GM18517 (cell line): ENCODE measurements around the gene ZFAND3.
"Not testable (repeated sequence)": the region's sequence is repeated elsewhere in the genome, so short reads cannot be mapped to it uniquely, and the experiment has no call there.

Experiments used
- ATAC-seq: cut with Tn5 transposase; IDR thresholded peaks from one replicate; pipeline ENCODE4 v1.9.1; 2021; ENCODE audit warnings: mild to moderate bottlenecking, moderate library complexity; ENCODE audit not compliant: unreplicated experiment

Gene ZFAND3

GRCh38 chr6:37930288-37930971 lies 110.9 kb downstream of the ZFAND3 start:
- no peak for ATAC-seq

GRCh38 chr6:37931066-37931465 lies 111.5 kb downstream of the ZFAND3 start:
- ATAC-seq, result no peak

- ATAC-seq, result no peak
Measured at GRCh38 chr6:37934276-37934675, 114.7 kb downstream of the ZFAND3 start.

GRCh38 chr6:37936150-37936549 lies 116.6 kb downstream of the ZFAND3 start:
- ATAC-seq, result no peak

GRCh38 chr6:37936906-37937305 lies 117.4 kb downstream of the ZFAND3 start:
- no peak for ATAC-seq

- ATAC-seq, result no peak
Measured at GRCh38 chr6:37938909-37939308, 119.4 kb downstream of the ZFAND3 start.

GRCh38 chr6:37940074-37940847 lies 120.7 kb downstream of the ZFAND3 start:
- ATAC-seq, result no peak

- ATAC-seq, result no peak
Measured at GRCh38 chr6:37941871-37942270, 122.3 kb downstream of the ZFAND3 start.

GRCh38 chr6:37942606-37943376 lies 123.3 kb downstream of the ZFAND3 start:
- ATAC-seq, result no peak

GRCh38 chr6:37943436-37944058 lies 124.0 kb downstream of the ZFAND3 start:
- no peak for ATAC-seq

- no peak for ATAC-seq
Measured at GRCh38 chr6:37946057-37946456, 126.5 kb downstream of the ZFAND3 start.

- ATAC-seq, result no peak
Measured at GRCh38 chr6:37947468-37947867, 127.9 kb downstream of the ZFAND3 start.

- not testable (repeated sequence) for ATAC-seq
Measured at GRCh38 chr6:37948584-37948983, 129.1 kb downstream of the ZFAND3 start.

GRCh38 chr6:37952027-37952426 lies 132.5 kb downstream of the ZFAND3 start:
- ATAC-seq, result no peak

- no peak for ATAC-seq
Measured at GRCh38 chr6:37954791-37955190, 135.3 kb downstream of the ZFAND3 start.

- ATAC-seq, result no peak
Measured at GRCh38 chr6:37956711-37957275, 137.3 kb downstream of the ZFAND3 start.

GRCh38 chr6:37959061-37959460 lies 139.5 kb downstream of the ZFAND3 start:
- ATAC-seq, result no peak

GRCh38 chr6:37960139-37960935 lies 140.8 kb downstream of the ZFAND3 start:
- ATAC-seq, result no peak

GRCh38 chr6:37962481-37963080 lies 143.1 kb downstream of the ZFAND3 start:
- ATAC-seq, result not testable (repeated sequence)
